Bronchial epithelial cell (primary cell): Measurements from ENCODE around the gene DEPDC5. TPM values are rescaled to one million over a fixed set of nuclear protein-coding genes. Genes with fewer than 3 reads are reported as not detected.

Source experiments
- DNase-seq: peaks from one replicate; pipeline ENCODE4 v3.0.0-alpha.2; 2010; ENCODE audit warnings: low read depth
- FAIRE-seq: peaks from 2 replicates; lab custom pipeline; 2011; peaks lifted over from hg19 to GRCh38; lab: Jason Lieb, UNC
- H3K27me3 ChIP-seq: 2 replicates; pipeline ENCODE4 v1.5.1; 2011; ENCODE audit warnings: low read length; ENCODE audit not compliant: control insufficient read depth, insufficient read depth
- H3K36me3 ChIP-seq: 2 replicates; pipeline ENCODE4 v1.5.1; 2011; ENCODE audit warnings: low read length; ENCODE audit not compliant: control insufficient read depth, insufficient read depth
- H3K4me3 ChIP-seq: 2 replicates; pipeline ENCODE4 v1.5.1; 2011; ENCODE audit warnings: mild to moderate bottlenecking, low read depth, low read length, control low read depth
- CTCF ChIP-seq: IDR thresholded peaks from 2 replicates; pipeline ENCODE4 v1.5.1; 2011; ENCODE audit warnings: mild to moderate bottlenecking, moderate library complexity, low read length, control low read depth, inconsistent platforms; ENCODE audit not compliant: insufficient read depth, severe bottlenecking
- total RNA-seq: library from RNA; depleted of rRNA; stranded (reverse); fragments of >200 nt; gene quantifications from 2 replicates; pipeline ENCODE4 v1.2.1, GENCODE V29; 2014

Gene DEPDC5
- total RNA-seq, 1 donor from 2014 or later: 6.8 TPM

GRCh38 chr22:31742115-31742514 lies 11.7 kb upstream of the DEPDC5 start:
- Histone ChIP-seq H3K4me3 (no peak overlapping the region), H3K36me3 (peaks cover 9% of the 10 kb centered on the region), H3K27me3 (no peaks in the 10 kb centered on the region)
- DNase-seq (no peak), FAIRE-seq (no peak)
- TF ChIP-seq CTCF: no peak

DNA sequence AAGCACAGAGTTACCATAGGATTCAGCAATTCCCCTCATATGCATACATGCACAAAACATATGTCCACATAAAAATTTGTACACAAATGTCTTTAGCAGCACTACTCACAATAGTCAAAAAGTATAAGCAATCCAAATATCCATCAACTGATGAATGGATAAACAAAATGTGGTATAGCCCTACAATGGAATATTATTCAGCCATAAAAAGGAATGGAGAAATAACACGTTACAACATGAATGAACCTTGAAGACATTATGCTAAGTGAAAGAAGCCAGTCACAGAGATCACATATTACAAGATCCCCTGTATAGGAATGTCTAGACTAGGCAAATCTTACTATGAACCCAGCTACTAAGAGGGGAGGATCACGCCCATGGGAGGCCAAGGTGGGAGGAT lies 11.1 kb upstream of the DEPDC5 start:
- TF ChIP-seq CTCF: no peak
- no peaks in the 10 kb centered on the region for H3K27me3 ChIP-seq
- FAIRE-seq: no peak

DNA sequence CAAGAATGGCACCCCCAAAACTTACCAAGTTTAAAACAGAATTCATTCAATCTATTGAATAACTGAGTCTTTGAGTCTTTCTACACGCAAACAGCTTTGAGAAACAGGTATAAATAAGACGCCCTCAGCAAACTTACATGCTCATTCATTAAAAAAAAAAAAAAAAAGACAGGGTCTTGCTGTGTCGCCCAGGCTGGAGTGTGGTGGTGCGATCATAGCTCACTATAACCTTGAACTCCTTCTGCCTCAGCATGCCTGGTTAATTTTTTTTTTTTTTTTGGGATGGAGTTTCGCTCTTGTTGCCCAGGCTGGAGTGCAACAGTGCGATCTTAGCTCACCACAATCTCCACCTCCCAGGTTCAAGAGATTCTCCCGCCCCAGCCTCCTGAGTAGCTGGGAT lies 9.9 kb upstream of the DEPDC5 start:
- H3K36me3 ChIP-seq: peaks cover 6% of the 10 kb centered on the region
- no peaks in the 10 kb centered on the region for H3K27me3 ChIP-seq
- H3K4me3 ChIP-seq: no peak overlapping the region
- FAIRE-seq (no peak), DNase-seq (no peak)
- TF ChIP-seq CTCF: no peak

More for the DNA sequence above, 11.1 kb upstream of the DEPDC5 start:
- Histone ChIP-seq H3K36me3 (peaks cover 12% of the 10 kb centered on the region), H3K4me3 (no peak overlapping the region)
- DNase-seq: no peak

GRCh38 chr22:31747441-31747840 lies 6.4 kb upstream of the DEPDC5 start:
- FAIRE-seq (no peak), DNase-seq (no peak)
- Histone ChIP-seq H3K4me3 (no peak overlapping the region), H3K36me3 (peaks cover 6% of the 10 kb centered on the region), H3K27me3 (no peaks in the 10 kb centered on the region)
- TF ChIP-seq CTCF: no peak

GRCh38 chr22:31748490-31748889 lies 5.3 kb upstream of the DEPDC5 start:
- peaks cover 6% of the 10 kb centered on the region for H3K36me3 ChIP-seq
- no peak overlapping the region for H3K4me3 ChIP-seq

More at GRCh38 chr22:31748490-31748889, 5.3 kb upstream of the DEPDC5 start:
- H3K27me3 ChIP-seq: no peaks in the 10 kb centered on the region
- TF ChIP-seq CTCF: no peak
- no peak for FAIRE-seq
- no peak for DNase-seq
